Activated T-cell treated with anti-CD3 and anti-CD28 coated beads for 1 hour (primary cell): ENCODE measurements around the gene GCNT1.
A peak's percentile ranks its signal among the peaks of the same experiment; 100 is the strongest.
"Not testable (repeated sequence)": the region's sequence is repeated elsewhere in the genome, so short reads cannot be mapped to it uniquely, and the experiment has no call there.

Source experiments
- DNase-seq: peaks from one replicate; pipeline ENCODE4 v3.0.0-alpha.2; 2020; ENCODE audit warnings: low read depth

Gene GCNT1

GRCh38 chr9:76443887-76444286 is 15.1 kb upstream of the GCNT1 start:
- DNase-seq, result no peak

GRCh38 chr9:76444322-76444929 is 14.6 kb upstream of the GCNT1 start:
- DNase-seq, result no peak

- DNase-seq, result no peak
Measured at GRCh38 chr9:76445976-76446375, 13.0 kb upstream of the GCNT1 start.

GRCh38 chr9:76448501-76448900 is 10.5 kb upstream of the GCNT1 start:
- no peak for DNase-seq

GRCh38 chr9:76451234-76451633 is 7.7 kb upstream of the GCNT1 start:
- no peak for DNase-seq

- DNase-seq, result no peak
Measured at GRCh38 chr9:76452839-76453238, 6.1 kb upstream of the GCNT1 start.

GRCh38 chr9:76453785-76454184 is 5.2 kb upstream of the GCNT1 start:
- DNase-seq, result no peak

- DNase-seq, result no peak
Measured at GRCh38 chr9:76454311-76454710, 4.7 kb upstream of the GCNT1 start.

GRCh38 chr9:76456202-76456926 is 2.6 kb upstream of the GCNT1 start:
- peak; percentile 17 for DNase-seq

GRCh38 chr9:76459694-76460635 is 983 bp downstream of the GCNT1 start:
- no peak for DNase-seq

GRCh38 chr9:76462126-76462525 is 3.1 kb downstream of the GCNT1 start:
- DNase-seq, result no peak

- DNase-seq, result no peak
Measured at GRCh38 chr9:76463211-76463610, 4.2 kb downstream of the GCNT1 start.

- DNase-seq, result no peak
Measured at GRCh38 chr9:76464706-76465105, 5.7 kb downstream of the GCNT1 start.

- no peak for DNase-seq
Measured at GRCh38 chr9:76465442-76466298, 6.7 kb downstream of the GCNT1 start.

- DNase-seq, result no peak
Measured at GRCh38 chr9:76466299-76466605, 7.3 kb downstream of the GCNT1 start.

GRCh38 chr9:76474419-76474818 is 15.4 kb downstream of the GCNT1 start:
- DNase-seq, result no peak

- DNase-seq, result no peak
Measured at GRCh38 chr9:76475686-76476085, 16.7 kb downstream of the GCNT1 start.

GRCh38 chr9:76477818-76478217 is 18.8 kb downstream of the GCNT1 start:
- DNase-seq, result not testable (repeated sequence)

GRCh38 chr9:76478226-76478625 is 19.2 kb downstream of the GCNT1 start:
- DNase-seq, result no peak

- not testable (repeated sequence) for DNase-seq
Measured at GRCh38 chr9:76479337-76479736, 20.4 kb downstream of the GCNT1 start.

GRCh38 chr9:76486151-76486550 is 27.2 kb downstream of the GCNT1 start:
- DNase-seq, result no peak
